ENCODE results near the gene PSMA6.

GRCh38 chr14:35297706-35298105 is 5.5 kb downstream of the PSMA6 start:
- TF ChIP-seq CTCF (conservative IDR thresholded peaks at IDR 0.05; ENCODE audit: low read depth, low read length) (no peak), EZH2 (IDR thresholded peaks at IDR 0.05; ENCODE audit: borderline replicate concordance, low read depth, low read length, poor library complexity, severe bottlenecking) (no peak)
